Measurements from ENCODE around the gene MMP20.

GRCh38 chr11:102552020-102552419 is 73.1 kb downstream of the MMP20 start:
- TF ChIP-seq CTCF (IDR thresholded peaks at IDR 0.05 in 4 of 5, conservative IDR thresholded peaks at IDR 0.05 in 1 of 5) (no peak), POLR2A (IDR thresholded peaks at IDR 0.05) (no peak)

All from gastrocnemius medialis (tissue), 4 donors.